ENCODE measurements around the gene WNT2B. TPM values are rescaled to one million over a fixed set of nuclear protein-coding genes. Genes with fewer than 3 reads are reported as not detected.
"Not testable (repeated sequence)": the region's sequence is repeated elsewhere in the genome, so short reads cannot be mapped to it uniquely, and the experiment has no call there.

WNT2B gene
- total RNA-seq, 2 experiments from 2014 or later, result 0.11 to 0.12 TPM

GRCh38 chr1:112478314-112478713, 30.5 kb upstream of the WNT2B start:
- DNase-seq, result no peak
- no peak for ATAC-seq
- Mint-ChIP-seq H3K4me1 (no peaks in the 10 kb centered on the region), H3K36me3 (ENCODE audit: low read depth) (peaks cover 2% of the 10 kb centered on the region), H3K27ac (no peak overlapping the region), H3K9me3 (ENCODE audit: low read depth) (peaks cover 14% of the 10 kb centered on the region), H3K27me3 (peaks cover 17% of the 10 kb centered on the region), H3K4me3 (no peak overlapping the region)
- intact Hi-C loops (cut with DNase I, micrococcal nuclease), result no loop called here
- ChIA-PET POLR2A (no interaction called here), CTCF (interaction anchor here (0.6 to 1.4 kb wide), 3 partner anchors 14 to 120 kb away, joined by 3 to 7 read pairs (median 4); no protein-coding TSS in a partner anchor)

- intact Hi-C loops (cut with DNase I, micrococcal nuclease); H3K36me3 Mint-ChIP-seq (ENCODE audit: low read depth); POLR2A ChIA-PET; DNase-seq; H3K4me1 Mint-ChIP-seq; H3K4me3 Mint-ChIP-seq; H3K9me3 Mint-ChIP-seq (ENCODE audit: low read depth); ATAC-seq; H3K27ac Mint-ChIP-seq; CTCF ChIA-PET: not testable (repeated sequence)
- H3K27me3 Mint-ChIP-seq, result peaks cover 12% of the 10 kb centered on the region
Observed at GRCh38 chr1:112486063-112486462, 22.7 kb upstream of the WNT2B start.

DNA sequence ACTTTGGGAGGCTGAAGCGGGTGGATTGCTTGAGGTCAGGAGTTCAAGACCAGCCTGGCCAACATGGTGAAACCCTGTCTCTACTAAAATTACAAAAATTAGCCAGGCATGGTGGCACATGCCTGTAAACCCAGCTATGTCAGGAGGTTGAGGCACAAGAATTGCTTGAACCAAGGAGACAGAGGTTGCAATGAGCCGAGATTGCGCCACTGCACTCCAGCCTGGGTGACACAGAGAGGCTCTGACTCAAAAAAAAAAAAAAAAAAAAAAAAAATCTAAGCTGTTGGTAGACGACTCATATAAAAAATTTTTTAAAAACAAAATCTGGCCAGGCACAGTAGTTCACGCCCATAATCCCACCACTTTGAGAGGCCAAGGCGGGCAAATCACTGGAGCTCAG, 21.1 kb upstream of the WNT2B start:
- H3K27me3 Mint-ChIP-seq; intact Hi-C loops (cut with DNase I, micrococcal nuclease); H3K4me3 Mint-ChIP-seq; H3K4me1 Mint-ChIP-seq; ATAC-seq; H3K27ac Mint-ChIP-seq; H3K36me3 Mint-ChIP-seq (ENCODE audit: low read depth); DNase-seq; POLR2A ChIA-PET; H3K9me3 Mint-ChIP-seq (ENCODE audit: low read depth): not testable (repeated sequence)
- CTCF ChIA-PET, result interaction anchor here (0.5 kb wide), 1 partner anchor 97 kb away, joined by 4 read pairs; no protein-coding TSS in a partner anchor

DNA sequence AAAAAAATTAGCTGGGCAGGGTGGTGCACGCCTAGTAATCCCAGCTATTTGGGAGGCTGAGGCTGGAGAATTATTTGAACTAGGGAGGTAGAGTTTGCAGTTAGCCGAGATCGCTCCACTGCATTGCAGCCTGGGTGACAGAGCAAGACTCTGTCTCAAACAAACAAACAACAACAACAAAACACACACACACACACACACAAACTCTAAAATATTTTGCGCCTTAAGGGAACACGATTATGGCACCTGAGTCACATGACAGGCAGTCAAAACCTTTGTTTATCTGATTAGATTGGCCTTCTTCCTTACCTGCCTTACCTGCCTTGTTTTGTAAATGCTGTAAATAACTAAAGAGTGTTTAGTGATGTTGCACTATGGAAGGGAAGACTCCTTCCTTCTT, 20.6 kb upstream of the WNT2B start:
- Mint-ChIP-seq H3K9me3 (ENCODE audit: low read depth) (no peaks in the 10 kb centered on the region), H3K27me3 (peaks cover 8% of the 10 kb centered on the region), H3K36me3 (ENCODE audit: low read depth) (no peaks in the 10 kb centered on the region), H3K4me3 (no peak overlapping the region), H3K4me1 (no peaks in the 10 kb centered on the region), H3K27ac (no peak overlapping the region)
- ATAC-seq (no peak), DNase-seq (no peak)
- intact Hi-C loops (cut with DNase I, micrococcal nuclease), result no loop called here
- POLR2A ChIA-PET, result no interaction called here
- CTCF ChIA-PET, result no interaction called here

DNA sequence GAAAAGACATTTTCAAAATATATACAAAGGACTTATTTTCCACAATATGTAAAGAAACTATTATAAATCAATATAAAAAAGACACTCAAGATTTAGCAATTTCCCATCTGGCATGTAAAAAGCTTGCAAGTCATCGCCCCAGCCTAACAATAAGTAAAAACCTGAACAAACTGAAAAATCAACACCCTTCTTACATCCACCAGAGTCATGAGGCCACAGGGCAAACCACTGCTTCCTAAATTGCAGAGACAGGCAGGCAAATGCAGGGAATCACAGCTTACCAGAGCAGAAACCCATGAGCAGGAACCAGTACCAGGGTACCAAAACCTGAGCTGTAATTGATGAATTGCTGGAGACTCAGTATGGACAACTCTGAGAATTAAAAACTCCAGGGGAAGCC, 16.7 kb upstream of the WNT2B start:
- H3K9me3 Mint-ChIP-seq (ENCODE audit: low read depth), result no peaks in the 10 kb centered on the region
- peaks cover 10% of the 10 kb centered on the region for H3K27me3 Mint-ChIP-seq
- ATAC-seq (no peak), DNase-seq (no peak)
- H3K4me3 Mint-ChIP-seq, result no peak overlapping the region
- ChIA-PET CTCF (interaction anchor here (0.6 to 1.9 kb wide), 3 partner anchors 9 to 134 kb away, joined by 3 to 5 read pairs (median 4); no protein-coding TSS in a partner anchor), POLR2A (no interaction called here)
- intact Hi-C loops (cut with DNase I, micrococcal nuclease), result no loop called here
- no peaks in the 10 kb centered on the region for H3K36me3 Mint-ChIP-seq (ENCODE audit: low read depth)
- H3K4me1 Mint-ChIP-seq, result no peaks in the 10 kb centered on the region
- no peak overlapping the region for H3K27ac Mint-ChIP-seq

- peaks cover 10% of the 10 kb centered on the region for H3K27me3 Mint-ChIP-seq
- DNase-seq (no peak), ATAC-seq (no peak)
- ChIA-PET POLR2A (no interaction called here), CTCF (interaction anchor here (1.4 to 1.9 kb wide), 2 partner anchors 8 to 13 kb away, joined by 4 to 5 read pairs; no protein-coding TSS in a partner anchor)
- H3K4me1 Mint-ChIP-seq, result no peaks in the 10 kb centered on the region
- H3K36me3 Mint-ChIP-seq (ENCODE audit: low read depth), result no peaks in the 10 kb centered on the region
- no peak overlapping the region for H3K4me3 Mint-ChIP-seq
- no peaks in the 10 kb centered on the region for H3K9me3 Mint-ChIP-seq (ENCODE audit: low read depth)
- H3K27ac Mint-ChIP-seq, result no peak overlapping the region
- intact Hi-C loops (cut with DNase I, micrococcal nuclease), result no loop called here
Observed at GRCh38 chr1:112493351-112493750, 15.4 kb upstream of the WNT2B start.

DNA sequence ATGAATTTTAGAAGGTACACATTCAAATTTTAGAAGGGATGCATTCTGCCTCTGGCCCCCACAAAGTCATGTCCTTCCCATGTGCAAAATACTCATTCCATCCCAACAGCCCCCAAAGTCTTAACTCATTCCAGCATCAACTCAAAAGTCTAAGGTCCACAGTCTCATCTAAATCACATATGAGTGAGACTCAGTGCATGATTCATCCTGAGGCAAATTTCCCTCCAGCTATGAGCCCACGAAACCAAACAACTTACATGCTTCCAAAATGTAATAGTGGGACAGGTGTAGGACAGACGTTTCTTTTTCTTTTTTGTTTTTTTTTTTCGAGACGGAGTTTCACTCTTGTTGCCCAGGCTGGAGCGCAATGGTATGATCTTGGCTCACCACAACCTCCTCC, 12.5 kb upstream of the WNT2B start:
- H3K9me3 Mint-ChIP-seq (ENCODE audit: low read depth), result no peaks in the 10 kb centered on the region
- H3K4me3 Mint-ChIP-seq, result no peak overlapping the region
- DNase-seq, result no peak
- H3K27me3 Mint-ChIP-seq, result peaks cover 22% of the 10 kb centered on the region
- intact Hi-C loops (cut with DNase I, micrococcal nuclease), result no loop called here
- H3K27ac Mint-ChIP-seq, result no peak overlapping the region
- H3K4me1 Mint-ChIP-seq, result no peaks in the 10 kb centered on the region
- H3K36me3 Mint-ChIP-seq (ENCODE audit: low read depth), result no peaks in the 10 kb centered on the region
- ATAC-seq, result no peak
- ChIA-PET CTCF (no interaction called here), POLR2A (no interaction called here)

GRCh38 chr1:112501810-112502641, 6.7 kb upstream of the WNT2B start:
- ChIA-PET POLR2A (no interaction called here), CTCF (interaction anchor here (0.6 to 2.6 kb wide), 21 partner anchors 12 to 435 kb away, joined by 3 to 16 read pairs (median 4); partner anchors contain the start of gene PPM1J)
- H3K9me3 Mint-ChIP-seq (ENCODE audit: low read depth), result no peaks in the 10 kb centered on the region
- H3K4me1 Mint-ChIP-seq, result peaks cover 4% of the 10 kb centered on the region
- ATAC-seq (peak; percentile 79), DNase-seq (peak; percentile 77)
- peak overlapping the region; percentile 26 for H3K4me3 Mint-ChIP-seq
- no peaks in the 10 kb centered on the region for H3K36me3 Mint-ChIP-seq (ENCODE audit: low read depth)
- H3K27me3 Mint-ChIP-seq, result peaks cover 49% of the 10 kb centered on the region
- intact Hi-C loops (cut with DNase I, micrococcal nuclease), result loop anchor here (1.0 to 5.0 kb wide), 4 partner anchors 110 to 205 kb away; partner anchors contain the start of gene RHOC (in 2 of the 2)
- no peak overlapping the region for H3K27ac Mint-ChIP-seq

DNA sequence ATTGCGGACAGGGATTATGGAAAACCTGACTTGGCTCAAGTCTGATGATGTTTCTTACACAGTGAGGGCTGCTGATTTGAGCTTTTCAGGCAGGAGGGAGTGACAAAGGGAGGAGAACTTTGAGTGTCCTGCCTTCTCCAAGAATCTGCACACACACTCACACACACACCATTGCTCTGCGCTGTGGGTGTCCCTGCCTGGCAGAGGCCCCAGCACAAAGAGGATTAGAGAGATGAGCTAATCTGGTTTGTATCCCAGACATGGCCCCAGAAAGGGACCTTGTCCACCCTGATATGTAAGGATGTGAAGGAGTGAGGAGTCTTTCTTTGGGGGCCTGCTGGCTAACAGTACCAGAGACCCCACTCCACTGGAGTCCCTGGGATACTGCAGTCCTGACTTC, 5.9 kb upstream of the WNT2B start:
- H3K36me3 Mint-ChIP-seq (ENCODE audit: low read depth), result no peaks in the 10 kb centered on the region
- DNase-seq, result no peak
- H3K27ac Mint-ChIP-seq, result no peak overlapping the region
- ATAC-seq, result no peak
- ChIA-PET CTCF (interaction anchor here (0.6 to 2.6 kb wide), 5 partner anchors 57 to 211 kb away, joined by 3 to 16 read pairs (median 4); no protein-coding TSS in a partner anchor), POLR2A (no interaction called here)
- H3K4me1 Mint-ChIP-seq, result peaks cover 4% of the 10 kb centered on the region
- peaks cover 54% of the 10 kb centered on the region for H3K27me3 Mint-ChIP-seq
- H3K4me3 Mint-ChIP-seq, result no peak overlapping the region
- H3K9me3 Mint-ChIP-seq (ENCODE audit: low read depth), result no peaks in the 10 kb centered on the region
- intact Hi-C loops (cut with DNase I, micrococcal nuclease), result loop anchor here (1.0 to 5.0 kb wide), 2 partner anchors 109 to 111 kb away; no protein-coding TSS in a partner anchor

DNA sequence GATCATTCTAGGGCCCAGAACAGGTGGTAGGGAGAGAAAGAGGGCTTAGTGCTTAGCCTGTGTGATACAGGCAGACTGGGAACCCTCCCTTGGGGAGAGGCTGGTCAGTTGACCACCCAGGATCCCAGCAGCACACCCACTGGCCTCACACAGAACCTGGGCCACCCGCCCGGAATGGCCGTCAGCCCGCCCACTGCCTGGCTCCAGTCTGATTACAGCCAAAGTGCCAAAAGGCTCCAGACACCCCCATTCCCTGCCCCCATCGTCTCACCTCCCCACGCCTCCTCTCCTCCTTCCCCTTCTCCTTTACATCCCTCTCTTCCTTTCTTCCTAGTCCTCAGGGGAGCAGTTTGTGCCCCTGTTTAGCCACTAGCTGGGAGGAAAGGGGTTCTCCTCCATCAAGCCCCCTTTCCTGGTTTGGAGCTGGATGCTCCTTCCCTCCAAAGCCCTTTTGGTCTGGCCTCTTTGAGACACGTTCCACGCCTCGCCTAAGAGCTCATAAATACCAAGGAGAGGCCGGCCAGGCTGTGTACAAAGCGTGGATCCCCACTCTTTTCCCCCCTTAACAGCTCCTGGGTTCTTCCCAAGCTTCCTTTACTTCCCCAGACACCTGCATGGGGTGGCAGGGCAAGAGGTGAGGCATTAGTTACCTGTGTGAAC, 4.6 kb upstream of the WNT2B start:
- no peak overlapping the region for H3K27ac Mint-ChIP-seq
- no peaks in the 10 kb centered on the region for H3K9me3 Mint-ChIP-seq (ENCODE audit: low read depth)
- H3K4me3 Mint-ChIP-seq, result no peak overlapping the region
- no peaks in the 10 kb centered on the region for H3K36me3 Mint-ChIP-seq (ENCODE audit: low read depth)
- CTCF ChIA-PET, result interaction anchor here (0.6 kb wide), 2 partner anchors 14 to 1181 kb away, joined by 3 to 4 read pairs; no protein-coding TSS in a partner anchor
- H3K27me3 Mint-ChIP-seq, result peaks cover 48% of the 10 kb centered on the region
- POLR2A ChIA-PET, result interaction anchor here (0.7 kb wide), 1 partner anchor 171 kb away, joined by 3 read pairs; no protein-coding TSS in a partner anchor
- ATAC-seq (no peak), DNase-seq (no peak)
- H3K4me1 Mint-ChIP-seq, result peaks cover 4% of the 10 kb centered on the region
- intact Hi-C loops (cut with DNase I, micrococcal nuclease), result loop anchor here in 1 of 2 experiments (5.0 kb wide), 1 partner anchor 108 kb away; no protein-coding TSS in a partner anchor

DNA sequence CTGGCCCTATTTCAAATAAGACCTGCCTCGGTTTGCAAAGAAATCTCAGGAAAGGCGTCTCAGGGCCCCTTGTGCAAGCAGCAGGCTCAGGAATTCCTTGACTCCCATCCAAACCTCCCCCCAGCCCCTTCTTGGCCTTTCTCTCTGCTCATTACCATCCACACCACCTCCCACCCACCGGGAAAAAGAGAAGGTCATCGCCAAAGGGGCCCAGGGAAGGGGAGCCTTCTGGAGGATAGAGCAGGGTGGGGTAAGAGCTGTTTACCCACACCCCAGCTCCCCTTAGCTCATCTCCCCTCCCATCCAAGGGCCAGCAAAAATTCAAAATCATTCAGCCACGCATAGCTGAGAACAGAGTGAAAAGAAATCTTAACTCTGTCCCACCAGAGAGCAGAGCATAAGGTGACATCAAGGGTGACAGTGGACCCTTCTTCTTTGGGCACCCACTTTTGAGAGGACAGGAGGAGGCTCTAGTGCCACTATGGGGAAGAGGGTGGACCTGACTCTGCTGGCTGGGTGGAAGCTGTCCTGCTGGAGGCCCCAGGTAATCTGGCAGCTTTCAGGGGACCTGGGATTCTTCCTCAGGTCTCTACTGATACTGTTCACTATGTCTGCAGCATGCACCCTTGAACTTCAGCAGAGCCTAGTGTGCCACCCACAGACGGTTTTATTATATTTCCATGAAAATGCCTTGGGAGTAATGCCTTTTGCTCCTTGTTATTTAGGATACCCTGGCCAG, 3.9 kb upstream of the WNT2B start:
- POLR2A ChIA-PET, result interaction anchor here (0.7 kb wide), 1 partner anchor 171 kb away, joined by 3 read pairs; no protein-coding TSS in a partner anchor
- Mint-ChIP-seq H3K27ac (no peak overlapping the region), H3K9me3 (ENCODE audit: low read depth) (no peaks in the 10 kb centered on the region), H3K4me1 (peaks cover 4% of the 10 kb centered on the region), H3K36me3 (ENCODE audit: low read depth) (no peaks in the 10 kb centered on the region), H3K4me3 (no peak overlapping the region), H3K27me3 (peaks cover 48% of the 10 kb centered on the region)
- no peak for ATAC-seq
- CTCF ChIA-PET, result interaction anchor here (0.6 kb wide), 2 partner anchors 13 to 1182 kb away, joined by 3 to 4 read pairs; no protein-coding TSS in a partner anchor
- intact Hi-C loops (cut with DNase I, micrococcal nuclease), result loop anchor here in 1 of 2 experiments (5.0 kb wide), 1 partner anchor 107 kb away; no protein-coding TSS in a partner anchor
- no peak for DNase-seq
